ENCODE measurements around the gene CREB3L2.
"Not testable (repeated sequence)": the region's sequence is repeated elsewhere in the genome, so short reads cannot be mapped to it uniquely, and the experiment has no call there.

The CREB3L2 gene, protein sequence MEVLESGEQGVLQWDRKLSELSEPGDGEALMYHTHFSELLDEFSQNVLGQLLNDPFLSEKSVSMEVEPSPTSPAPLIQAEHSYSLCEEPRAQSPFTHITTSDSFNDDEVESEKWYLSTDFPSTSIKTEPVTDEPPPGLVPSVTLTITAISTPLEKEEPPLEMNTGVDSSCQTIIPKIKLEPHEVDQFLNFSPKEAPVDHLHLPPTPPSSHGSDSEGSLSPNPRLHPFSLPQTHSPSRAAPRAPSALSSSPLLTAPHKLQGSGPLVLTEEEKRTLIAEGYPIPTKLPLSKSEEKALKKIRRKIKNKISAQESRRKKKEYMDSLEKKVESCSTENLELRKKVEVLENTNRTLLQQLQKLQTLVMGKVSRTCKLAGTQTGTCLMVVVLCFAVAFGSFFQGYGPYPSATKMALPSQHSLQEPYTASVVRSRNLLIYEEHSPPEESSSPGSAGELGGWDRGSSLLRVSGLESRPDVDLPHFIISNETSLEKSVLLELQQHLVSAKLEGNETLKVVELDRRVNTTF

GRCh38 chr7:138001529-138002095 lies at the start of gene CREB3L2:
CREB3L2 (minus strand) TSS chr7:138002086; CDS start chr7:138001705, 381 bp downstream.
- peak; percentile 49 to 72 (median 59) for DNase-seq

GRCh38 chr7:138049505-138050116 lies 47.7 kb upstream of the CREB3L2 start:
- DNase-seq = no peak

DNA sequence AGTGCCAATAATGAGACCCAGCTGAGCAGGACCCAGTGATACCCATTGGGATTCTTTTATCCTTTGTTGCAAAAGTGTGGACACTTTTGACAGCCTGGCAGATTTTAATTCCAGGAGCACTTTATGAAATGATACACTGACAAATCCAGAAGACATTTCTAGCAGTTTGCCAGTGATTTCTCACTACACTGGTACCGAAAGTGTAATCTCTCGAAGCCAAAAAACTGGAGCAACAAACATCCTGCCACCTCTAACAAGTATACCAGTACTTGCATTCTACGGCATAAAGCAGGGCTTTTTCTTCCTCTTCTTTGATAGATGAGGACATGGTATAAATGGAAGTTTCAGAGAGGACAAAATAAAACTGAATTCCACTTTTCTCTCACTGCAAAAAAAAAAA lies 46.0 kb upstream of the CREB3L2 start:
- DNase-seq = no peak

DNA sequence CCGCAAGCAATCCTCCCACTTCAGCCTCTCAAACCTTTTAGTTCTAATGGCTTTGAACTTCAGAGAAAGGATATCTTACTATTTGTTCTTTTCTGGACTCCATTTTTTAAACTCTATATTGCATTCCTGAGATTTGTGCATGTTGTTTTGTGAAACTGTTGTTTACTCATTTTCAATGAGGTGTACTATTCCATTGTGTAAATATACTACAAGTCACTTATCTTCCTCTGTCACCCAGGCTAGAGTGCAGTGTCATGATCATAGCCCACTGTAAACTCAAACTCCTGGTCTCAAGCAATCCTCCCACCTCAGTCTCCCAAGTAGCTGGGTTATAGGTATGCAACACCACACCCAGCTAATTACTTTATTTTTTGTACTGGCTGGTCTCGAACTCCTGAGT lies 43.0 kb upstream of the CREB3L2 start:
- DNase-seq = no peak

- not testable (repeated sequence) for DNase-seq
Measured at GRCh38 chr7:138040063-138040462, 38.2 kb upstream of the CREB3L2 start.

DNA sequence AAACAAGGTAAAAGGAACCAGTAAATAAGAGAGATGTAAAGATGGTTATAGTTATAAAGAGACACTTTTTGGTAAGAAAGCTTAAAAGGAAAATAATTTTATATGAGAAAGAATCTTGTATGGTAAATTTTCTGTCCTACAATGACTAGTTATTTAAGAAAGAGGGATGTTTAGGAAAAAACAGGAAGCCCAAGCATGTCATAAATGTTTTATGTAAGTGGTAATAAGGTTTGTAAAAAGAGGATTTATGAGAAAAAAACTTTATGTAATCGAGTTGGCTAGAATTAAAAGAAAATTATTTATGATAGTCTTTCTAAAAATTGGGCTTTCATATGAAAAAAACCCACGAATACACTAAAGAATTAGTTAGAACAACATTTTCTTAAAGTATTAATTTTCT lies 34.2 kb upstream of the CREB3L2 start:
- no peak for DNase-seq

- peak in 1 of 3 donors; percentile 5 for DNase-seq
Measured at GRCh38 chr7:138033241-138033640, 31.4 kb upstream of the CREB3L2 start.

DNA sequence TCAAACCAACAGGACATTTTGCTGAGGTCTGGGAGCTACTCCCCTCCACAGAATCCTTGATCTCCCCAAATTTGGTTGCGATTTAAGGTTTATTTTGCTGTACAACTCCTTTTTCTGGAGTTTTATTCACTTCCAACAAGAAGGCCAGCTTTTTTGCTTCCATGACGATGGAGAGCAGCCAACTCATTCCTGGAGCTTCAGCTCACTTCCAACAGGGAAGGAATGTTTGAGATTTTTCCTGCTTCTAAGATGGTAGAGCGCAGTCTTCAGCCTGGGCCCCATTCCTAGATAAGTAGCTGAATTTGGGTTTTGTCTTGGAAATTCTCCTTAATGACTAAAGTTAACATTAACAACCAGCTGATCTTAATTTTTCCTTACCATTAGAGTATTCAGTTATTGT lies 30.9 kb upstream of the CREB3L2 start:
- peak in 1 of 3 donors; percentile 10 for DNase-seq

DNA sequence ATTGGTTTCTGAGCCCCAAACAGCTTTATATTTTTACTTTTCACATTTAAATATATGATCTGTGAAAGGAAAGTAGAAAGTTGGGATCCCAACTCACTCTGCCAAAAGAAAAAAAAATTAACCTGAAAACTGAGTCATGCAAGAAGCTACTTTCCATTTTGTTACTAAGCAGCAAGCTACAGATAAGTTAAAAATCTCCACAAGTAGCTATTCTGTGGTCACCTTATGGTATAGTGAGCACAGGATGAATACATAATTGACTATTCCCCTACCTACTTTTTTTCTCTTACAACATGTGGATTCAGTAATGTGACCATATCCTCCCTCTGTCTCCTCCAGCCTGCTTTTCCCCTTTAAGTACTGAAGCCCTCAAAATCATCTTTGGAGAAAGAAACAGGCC lies 30.3 kb upstream of the CREB3L2 start:
- DNase-seq = peak in 1 of 3 donors; percentile 25

DNA sequence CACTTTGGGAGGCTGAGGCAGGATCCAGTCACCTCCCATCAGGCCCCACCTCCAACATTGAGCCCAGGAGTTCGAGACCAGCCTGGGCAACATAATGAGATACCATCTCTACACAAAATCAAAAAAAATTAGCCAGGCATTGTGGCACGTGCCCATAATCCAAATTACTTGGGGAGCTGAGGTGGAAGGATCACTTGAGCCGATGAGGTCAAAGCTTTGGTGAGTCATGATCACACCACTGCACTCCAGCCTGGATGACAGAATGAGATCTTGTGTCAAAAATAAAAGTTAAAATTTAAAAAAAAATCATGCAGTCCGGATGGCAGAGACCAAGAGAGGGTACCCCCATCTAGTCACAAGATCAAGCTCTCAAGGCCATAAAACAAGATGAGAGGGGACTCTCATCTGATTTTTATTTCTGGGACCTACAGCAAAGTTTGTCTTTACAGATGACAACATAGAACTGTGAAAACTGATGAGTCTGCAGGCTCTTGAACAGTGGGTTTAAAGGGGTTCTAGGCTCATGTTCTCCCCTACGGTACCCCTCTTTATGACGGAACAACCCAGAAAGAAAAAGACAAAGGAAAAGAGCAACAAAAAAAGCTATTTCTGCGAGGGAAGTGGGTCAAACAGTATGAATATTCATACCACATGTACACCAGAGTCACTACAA lies 28.9 kb upstream of the CREB3L2 start:
- DNase-seq = peak; percentile 77 to 85 (median 85)

GRCh38 chr7:138029941-138030340 lies 28.1 kb upstream of the CREB3L2 start:
- DNase-seq = peak in 2 of 3 donors; percentile 7 to 20

GRCh38 chr7:138029126-138029525 lies 27.2 kb upstream of the CREB3L2 start:
- no peak for DNase-seq

GRCh38 chr7:138027100-138027499 lies 25.2 kb upstream of the CREB3L2 start:
- DNase-seq = peak in 1 of 3 donors; percentile 5

DNA sequence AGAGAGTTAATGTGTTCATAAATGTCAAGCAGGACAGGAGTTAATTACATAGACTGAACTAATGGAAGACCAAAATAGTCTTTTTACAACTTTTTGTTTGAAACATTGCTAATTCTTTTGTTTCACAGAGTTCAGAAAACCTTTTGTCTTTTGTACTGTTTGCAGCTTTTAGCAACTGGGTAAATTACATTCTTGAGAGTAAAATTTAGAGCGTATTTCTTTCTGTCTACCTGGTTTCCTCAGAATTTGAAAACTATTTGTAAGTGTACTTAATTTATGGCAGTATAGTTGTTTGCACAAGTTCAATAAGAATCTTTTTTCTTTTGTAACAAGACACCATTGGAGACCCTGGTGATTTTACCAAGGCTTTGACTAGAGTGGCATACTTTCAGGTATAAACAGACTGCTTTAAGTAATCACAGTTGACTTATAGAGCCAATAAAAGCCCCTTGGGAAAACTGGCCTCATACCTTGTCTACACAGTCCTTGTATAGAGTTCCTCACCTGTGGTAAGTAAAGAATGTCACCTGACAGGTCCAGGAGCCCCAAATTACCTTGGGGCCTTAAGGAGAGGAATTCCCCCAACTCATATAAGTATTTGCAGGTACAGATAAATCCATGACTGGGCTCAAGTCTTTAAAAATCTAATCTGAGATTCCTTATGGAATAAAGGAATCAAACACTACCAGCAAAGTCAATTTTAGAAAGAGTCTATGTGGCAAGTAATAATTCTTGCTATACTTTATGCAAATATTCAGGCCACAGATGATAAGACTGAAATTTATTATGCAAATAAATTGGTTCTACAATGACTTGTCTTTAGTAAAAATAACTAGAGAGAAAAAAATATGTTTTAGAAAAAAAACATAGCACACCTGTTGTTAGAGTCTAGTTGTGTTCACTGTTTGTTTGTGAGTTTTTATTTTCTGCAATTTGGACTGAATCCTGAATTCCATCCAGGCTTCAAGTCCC lies 23.6 kb upstream of the CREB3L2 start:
- DNase-seq = peak in 1 of 3 donors; percentile 13

DNA sequence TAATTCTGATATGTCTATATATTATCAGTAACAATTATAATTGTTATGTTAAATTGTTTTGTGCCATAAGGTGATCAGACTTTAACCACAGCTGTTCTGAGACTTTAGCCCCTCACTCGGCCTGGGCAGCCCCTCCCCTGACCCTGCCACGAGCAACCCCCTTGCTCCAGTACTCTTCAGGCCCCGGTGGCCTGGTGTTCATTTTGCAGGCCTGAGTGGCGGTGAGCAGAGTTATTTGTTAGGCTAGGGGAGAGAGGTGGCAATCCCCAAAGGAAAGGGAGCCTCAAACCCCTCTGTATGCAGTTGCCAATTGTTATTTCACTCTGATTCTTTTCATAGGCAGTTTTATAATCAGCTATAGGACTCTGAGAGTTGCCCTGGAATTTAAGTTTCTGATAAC lies 22.9 kb upstream of the CREB3L2 start:
- DNase-seq = no peak

DNA sequence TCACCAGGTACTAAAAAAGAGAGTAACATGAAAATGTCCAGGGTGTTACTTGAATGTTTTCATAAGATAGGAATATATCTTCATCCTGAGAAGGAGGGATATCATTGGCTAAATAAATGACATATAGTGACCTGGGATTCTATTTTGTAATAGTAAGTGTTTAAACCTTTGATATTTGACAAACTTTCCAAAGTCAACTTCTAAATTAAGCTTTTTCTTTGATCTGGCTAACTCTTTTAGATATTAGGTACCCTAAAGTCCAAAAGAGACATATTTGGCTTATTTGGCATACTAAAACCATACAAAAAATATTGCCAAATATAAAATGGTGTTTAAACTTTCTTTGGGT lies 22.4 kb upstream of the CREB3L2 start:
- DNase-seq = no peak

GRCh38 chr7:138023618-138024342 lies 21.9 kb upstream of the CREB3L2 start:
- DNase-seq = no peak

GRCh38 chr7:138021889-138022288 lies 20.0 kb upstream of the CREB3L2 start:
- peak; percentile 53 to 56 (median 54) for DNase-seq

DNA sequence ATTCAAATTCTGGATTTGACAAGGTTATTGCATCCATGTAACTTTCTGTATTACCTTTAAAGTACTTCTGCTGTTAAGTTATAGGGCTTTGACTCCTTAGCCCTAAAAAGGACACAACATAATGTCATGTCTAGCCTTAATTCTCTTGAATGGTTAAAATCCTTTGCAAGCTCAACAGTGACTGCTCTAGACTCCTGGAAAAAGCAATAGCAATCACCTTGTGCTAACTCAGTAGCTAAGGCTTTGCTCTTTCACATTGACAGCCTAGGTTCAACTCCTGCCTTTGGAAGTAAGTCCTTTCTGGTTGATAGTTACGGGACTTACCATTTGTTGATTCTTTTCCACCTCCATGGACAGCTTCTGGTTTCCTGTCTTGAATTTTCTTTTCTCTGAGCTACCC lies 16.1 kb upstream of the CREB3L2 start:
- no peak for DNase-seq

DNA sequence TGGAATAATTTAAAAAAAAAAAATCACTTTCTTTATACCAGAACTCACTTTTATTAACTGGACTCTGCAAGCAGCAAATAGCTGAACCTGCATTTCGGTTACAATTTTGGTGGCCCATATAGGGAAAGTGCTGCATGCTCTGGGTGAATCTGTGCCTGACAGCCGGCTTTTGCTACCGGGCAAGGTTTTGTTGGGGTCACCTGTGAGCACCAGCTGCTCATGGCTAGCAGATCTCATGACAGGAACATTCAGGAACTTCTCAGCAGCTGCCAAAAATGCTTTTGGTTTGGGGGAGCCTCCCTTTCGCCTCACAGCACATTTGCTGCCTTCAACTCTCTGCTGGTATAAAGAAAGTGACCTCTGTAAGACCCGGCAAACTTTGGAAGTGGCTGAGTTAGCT lies 13.2 kb upstream of the CREB3L2 start:
- DNase-seq = no peak

- no peak for DNase-seq
Measured at GRCh38 chr7:138014686-138015085, 12.8 kb upstream of the CREB3L2 start.

Measured in suppressor macrophage treated with lipopolysaccharide for 1 hour (primary cell).